Inflammatory macrophage (primary cell): ENCODE results near the gene IQGAP2.
A peak's percentile ranks its signal among the peaks of the same experiment; 100 is the strongest.
"Not testable (repeated sequence)": the region's sequence is repeated elsewhere in the genome, so short reads cannot be mapped to it uniquely, and the experiment has no call there.

Experiments
- DNase-seq, 2 donors: peaks; one replicate each; pipeline ENCODE4 v3.0.0-alpha.2; 2020 to 2022

The IQGAP2 gene

GRCh38 chr5:76504901-76505564 lies 101.9 kb downstream of the IQGAP2 start:
- no peak for DNase-seq

- DNase-seq: no peak
Observed at GRCh38 chr5:76513476-76513875, 110.4 kb downstream of the IQGAP2 start.

- no peak for DNase-seq
Observed at GRCh38 chr5:76514292-76514691, 111.2 kb downstream of the IQGAP2 start.

GRCh38 chr5:76514713-76515112 lies 111.6 kb downstream of the IQGAP2 start:
- no peak for DNase-seq

GRCh38 chr5:76517334-76517733 lies 114.2 kb downstream of the IQGAP2 start:
- no peak for DNase-seq

- DNase-seq: not testable (repeated sequence)
Observed at GRCh38 chr5:76518246-76518645, 115.2 kb downstream of the IQGAP2 start.

GRCh38 chr5:76521240-76521758 lies 118.2 kb downstream of the IQGAP2 start:
- peak in 1 of 2 donors; percentile 34 for DNase-seq

- DNase-seq: no peak
Observed at GRCh38 chr5:76522103-76522935, 119.2 kb downstream of the IQGAP2 start.

- DNase-seq: no peak
Observed at GRCh38 chr5:76524101-76524835, 121.2 kb downstream of the IQGAP2 start.

- no peak for DNase-seq
Observed at GRCh38 chr5:76524868-76525267, 121.8 kb downstream of the IQGAP2 start.

GRCh38 chr5:76525956-76526355 lies 122.9 kb downstream of the IQGAP2 start:
- no peak for DNase-seq

- no peak for DNase-seq
Observed at GRCh38 chr5:76526950-76527583, 124.0 kb downstream of the IQGAP2 start.

- DNase-seq: no peak
Observed at GRCh38 chr5:76527685-76528161, 124.6 kb downstream of the IQGAP2 start.

GRCh38 chr5:76528547-76529331 lies 125.7 kb downstream of the IQGAP2 start:
- DNase-seq: no peak

- no peak for DNase-seq
Observed at GRCh38 chr5:76529464-76530344, 126.6 kb downstream of the IQGAP2 start.

- DNase-seq: no peak
Observed at GRCh38 chr5:76532052-76532451, 129.0 kb downstream of the IQGAP2 start.

- no peak for DNase-seq
Observed at GRCh38 chr5:76532973-76533372, 129.9 kb downstream of the IQGAP2 start.

GRCh38 chr5:76535577-76535976 lies 132.5 kb downstream of the IQGAP2 start:
- no peak for DNase-seq

GRCh38 chr5:76537073-76537543 lies 134.0 kb downstream of the IQGAP2 start:
- no peak for DNase-seq

- DNase-seq: no peak
Observed at GRCh38 chr5:76542241-76542640, 139.2 kb downstream of the IQGAP2 start.
